Activated CD4-positive, alpha-beta T cell treated with anti-CD3 and anti-CD28 coated beads for 24 hours (primary cell): ENCODE data around the gene RPL29.
"Not testable (repeated sequence)": the region's sequence is repeated elsewhere in the genome, so short reads cannot be mapped to it uniquely, and the experiment has no call there.

Experiments used
- DNase-seq, 2 donors: peaks; one replicate each; pipeline ENCODE4 v3.0.0-alpha.2; 2020; ENCODE audit warnings: low read depth in 2 of 2

RPL29 gene

DNA sequence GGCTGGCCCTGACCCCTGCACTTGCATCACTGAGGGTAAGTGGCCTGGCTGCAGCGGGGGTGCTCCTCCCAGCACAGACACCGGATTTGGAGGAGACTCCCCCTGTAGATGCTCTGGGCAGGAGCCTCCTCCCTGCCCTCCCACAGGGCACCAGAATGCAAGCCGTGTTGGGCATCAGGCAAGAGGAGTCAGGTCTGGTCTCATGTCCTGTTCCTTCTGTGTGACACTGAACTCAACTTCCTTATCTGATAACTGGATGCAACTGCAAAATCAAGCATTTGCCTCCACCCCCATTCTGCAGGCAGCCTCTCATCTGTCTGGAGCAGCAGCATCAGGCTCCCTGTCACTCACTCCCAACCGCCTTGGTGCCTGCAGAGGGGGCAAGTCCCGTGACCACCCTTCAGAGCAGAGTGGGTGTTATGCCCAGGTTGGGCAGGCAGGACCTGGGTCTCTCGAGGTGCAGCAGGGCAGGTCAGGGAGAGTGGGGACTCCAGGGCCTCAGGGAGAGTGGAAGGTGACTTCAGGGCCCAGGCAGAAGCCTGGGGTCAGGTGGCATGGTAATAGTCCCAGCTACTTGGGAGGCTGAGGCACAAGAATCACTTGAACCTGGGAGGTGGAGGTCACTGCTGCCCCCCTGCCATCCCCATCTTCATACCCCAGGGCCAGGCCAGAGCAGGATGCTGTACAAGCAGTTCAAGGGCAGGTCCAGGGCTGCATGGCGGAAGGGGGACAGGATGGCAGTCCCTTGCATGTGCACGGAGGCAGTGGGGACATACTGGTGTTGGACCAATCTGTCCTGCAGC lies 10.5 kb upstream of the RPL29 start:
- no peak for DNase-seq

DNA sequence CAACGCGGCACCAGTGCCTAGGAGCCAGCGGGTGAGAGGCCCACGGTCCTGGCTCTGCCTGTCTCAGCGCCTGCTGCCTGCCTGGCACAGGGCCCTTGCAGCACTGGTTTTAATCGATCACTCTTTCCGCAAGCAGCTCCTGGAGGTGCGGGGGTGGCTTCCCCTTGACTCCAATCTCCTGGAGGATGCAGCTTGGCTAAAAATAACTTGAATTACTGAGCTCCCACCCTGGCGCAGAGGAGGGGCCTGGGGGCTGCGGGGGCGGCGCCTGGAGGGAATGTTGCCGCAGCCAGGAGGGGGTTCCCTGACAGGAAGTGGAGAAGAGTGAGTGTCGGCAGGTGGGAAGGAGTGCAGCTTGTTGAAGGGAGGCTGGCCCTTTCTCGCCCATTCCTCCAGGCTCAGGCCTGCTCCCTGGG lies 9.9 kb upstream of the RPL29 start:
- DNase-seq: no peak

DNA sequence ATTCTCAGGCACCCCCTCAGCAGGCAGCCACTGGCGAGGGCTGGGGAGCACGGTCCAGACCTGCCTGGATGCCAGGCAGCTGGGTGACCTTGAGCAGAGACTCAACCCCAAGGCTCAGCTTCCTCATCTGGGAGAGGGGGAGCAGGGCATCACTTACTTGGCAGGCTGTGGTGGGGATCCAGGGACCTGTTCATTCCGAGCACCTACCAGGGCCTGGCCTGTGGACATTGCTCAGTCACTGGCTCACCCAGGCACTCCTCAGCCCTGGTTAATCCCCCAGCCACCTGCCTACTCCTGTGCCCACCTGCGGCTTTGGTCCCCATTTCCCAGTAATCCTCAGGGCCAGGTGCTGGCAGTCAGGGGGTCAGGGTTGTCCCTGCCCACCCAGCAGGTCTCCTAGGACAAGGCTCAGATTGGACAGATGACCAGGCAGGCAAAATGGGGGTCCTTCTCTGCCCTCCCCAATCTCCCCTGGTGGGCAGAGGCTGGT lies 9.3 kb upstream of the RPL29 start:
- DNase-seq: no peak

DNA sequence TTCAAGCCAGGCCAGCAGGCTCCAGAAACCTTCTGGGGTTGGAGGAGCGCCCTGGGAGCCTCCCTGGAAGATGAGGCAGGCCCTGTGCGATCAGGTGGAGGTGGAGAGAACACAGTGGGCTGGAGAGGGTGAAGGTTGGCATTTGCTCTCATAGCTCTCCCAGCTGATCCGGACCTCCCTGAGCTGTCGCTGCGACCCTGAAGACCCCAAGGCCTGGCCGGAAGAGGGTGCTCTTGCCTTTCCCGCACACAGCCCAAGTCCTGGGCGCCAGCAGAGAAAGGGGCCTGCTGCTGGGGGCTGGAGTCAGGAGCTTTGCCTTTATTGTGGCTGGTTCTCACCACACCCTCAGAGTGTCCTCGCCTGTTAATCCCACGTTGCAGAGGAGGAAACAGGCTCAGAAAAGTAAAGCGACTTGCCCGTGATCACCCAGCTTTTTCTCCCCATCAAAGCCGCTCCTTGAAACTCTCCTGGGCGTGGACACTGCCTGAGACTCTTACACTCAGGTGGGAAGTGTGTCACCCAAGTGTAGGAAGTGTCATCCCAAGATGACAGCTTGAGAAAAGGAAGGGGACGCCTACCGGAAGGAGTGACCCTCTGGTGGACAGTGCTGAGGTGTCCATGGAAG lies 8.6 kb upstream of the RPL29 start:
- DNase-seq: no peak

DNA sequence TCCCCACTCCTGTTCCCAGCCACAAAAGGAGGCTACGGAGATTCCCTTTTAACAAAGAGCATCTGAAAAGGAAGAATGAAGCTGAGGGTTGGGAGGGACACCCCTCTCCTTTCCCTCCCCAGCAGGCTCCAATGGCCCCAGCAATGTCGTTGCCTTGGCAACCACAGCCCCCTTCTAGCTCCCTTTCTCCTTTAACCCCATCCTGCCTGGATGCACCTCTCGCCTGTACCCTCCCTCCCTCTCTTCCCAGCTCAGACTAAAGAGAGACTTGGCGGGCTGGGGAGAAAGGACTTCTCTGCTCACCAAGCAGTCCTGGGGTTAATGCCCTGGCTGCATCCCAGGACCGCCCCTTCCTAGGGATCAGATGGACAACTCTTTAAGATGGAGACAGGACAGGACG lies 7.1 kb upstream of the RPL29 start:
- DNase-seq: no peak

DNA sequence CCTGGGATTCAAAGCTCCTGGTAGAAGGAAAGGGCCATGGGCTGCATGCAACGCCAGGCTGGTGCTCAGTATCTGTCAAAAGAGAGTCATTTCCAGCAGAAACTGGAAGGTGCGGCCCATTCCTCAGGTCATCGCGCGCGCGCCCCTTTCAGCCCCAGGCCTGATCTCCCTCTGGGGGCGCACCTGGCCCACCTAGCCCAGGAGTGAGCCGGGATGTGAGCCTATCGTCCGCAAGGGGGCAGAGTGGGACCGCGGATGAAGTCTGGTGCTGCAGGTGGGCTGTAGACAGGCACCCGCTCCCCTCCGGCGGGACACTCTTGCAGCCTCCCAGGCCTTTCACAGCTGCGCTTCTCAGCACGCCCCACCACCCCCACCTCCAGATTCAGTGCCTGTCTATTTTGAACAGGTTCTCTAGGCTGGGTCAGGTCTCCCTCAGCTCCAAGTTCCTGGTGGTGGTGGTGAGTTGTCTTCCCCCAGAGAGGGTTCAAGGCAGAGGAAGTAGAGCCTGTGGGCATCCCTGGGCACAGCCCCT lies 5.8 kb upstream of the RPL29 start:
- DNase-seq: peak; percentile 78 to 79

DNA sequence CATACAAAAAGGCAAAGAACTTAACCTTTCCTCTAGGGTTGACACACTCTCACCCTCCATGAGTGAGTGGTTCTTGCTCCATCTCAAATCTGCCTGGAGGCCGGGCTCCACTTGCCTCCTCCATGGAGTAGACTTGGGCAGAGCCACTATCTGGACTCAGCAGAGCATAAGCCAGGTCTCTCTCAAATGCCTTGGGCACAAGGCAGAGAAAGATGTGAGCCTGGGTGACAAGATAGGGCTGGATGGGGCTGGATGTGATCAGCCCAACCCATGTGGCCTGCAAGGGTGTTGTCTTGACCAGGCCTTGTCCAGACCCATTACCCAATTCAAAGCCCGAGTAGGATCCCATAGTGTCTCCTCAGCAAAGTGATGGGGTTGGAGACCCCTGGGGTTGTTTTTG lies 4.2 kb upstream of the RPL29 start:
- no peak for DNase-seq

GRCh38 chr3:51998774-51999173 lies 3.1 kb upstream of the RPL29 start:
- DNase-seq: no peak

DNA sequence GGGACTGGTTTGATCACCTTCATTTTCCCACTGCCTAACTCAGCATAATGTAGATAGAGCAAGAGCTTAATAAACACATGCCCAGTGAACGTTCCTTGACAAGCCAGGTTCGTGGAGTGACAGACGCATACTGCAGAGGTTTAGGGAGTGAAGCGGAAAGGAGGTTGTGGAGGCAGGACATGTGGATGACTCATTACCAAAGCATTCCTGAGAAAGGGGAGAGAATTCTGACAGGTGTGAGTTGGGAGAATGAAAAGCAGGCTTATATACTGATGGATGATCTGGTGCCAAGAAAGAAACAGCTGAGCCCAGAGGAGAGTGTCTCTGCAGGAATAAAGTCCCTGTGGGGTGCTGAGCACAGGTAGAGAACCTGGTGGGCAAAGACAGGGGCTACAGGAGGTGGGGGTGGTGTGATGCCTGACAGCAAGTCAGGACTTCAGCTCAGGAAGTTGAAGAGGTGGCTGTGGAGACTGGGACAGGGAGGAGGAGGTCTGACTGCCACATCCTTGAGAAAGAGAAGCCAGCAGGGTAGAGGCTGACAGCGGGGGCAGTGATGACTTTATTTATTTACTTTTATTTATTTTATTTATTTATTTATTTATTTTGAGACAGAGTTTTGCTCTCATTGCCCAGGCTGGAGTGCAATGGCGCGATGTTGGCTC lies 2.4 kb upstream of the RPL29 start:
- no peak for DNase-seq

DNA sequence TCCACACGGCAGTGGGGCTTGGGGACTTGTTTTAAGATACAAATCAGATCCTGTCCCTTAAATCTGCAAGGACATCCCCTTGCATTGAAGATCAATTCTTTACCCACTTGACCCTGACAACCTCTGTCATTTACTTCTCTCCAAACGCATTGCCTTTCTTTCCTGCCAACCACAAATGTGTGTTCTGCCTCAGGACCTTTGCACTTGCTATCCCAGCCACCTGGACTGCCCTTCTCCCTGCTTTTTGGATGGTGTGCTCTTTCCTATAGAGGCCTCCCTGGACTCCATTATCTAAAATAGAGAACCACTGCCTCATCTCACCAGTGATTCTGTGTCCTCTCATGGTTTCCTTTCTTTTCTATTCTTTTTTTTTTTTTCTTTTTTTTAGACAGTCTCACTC lies 1.5 kb upstream of the RPL29 start:
- no peak for DNase-seq

DNA sequence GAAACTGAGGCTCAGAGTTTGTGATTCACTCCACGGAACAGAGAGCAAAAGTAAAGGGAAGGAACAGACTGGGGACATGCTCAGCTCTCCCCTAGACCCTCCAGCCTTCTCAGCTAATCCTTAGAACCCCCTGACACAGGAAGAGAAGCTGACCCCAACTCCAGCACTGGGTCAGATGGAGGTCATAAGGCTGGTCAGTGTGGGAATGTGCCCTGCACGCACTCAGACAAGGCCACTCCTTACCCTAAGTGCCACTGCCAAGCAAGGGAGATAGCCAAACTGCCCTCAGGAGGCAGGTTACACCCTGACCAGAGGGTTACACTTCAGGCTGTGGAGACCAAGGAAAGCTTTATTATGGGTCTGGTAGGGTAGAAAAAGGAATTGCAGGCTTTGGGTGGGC lies 1.2 kb downstream of the RPL29 start:
- DNase-seq: no peak

DNA sequence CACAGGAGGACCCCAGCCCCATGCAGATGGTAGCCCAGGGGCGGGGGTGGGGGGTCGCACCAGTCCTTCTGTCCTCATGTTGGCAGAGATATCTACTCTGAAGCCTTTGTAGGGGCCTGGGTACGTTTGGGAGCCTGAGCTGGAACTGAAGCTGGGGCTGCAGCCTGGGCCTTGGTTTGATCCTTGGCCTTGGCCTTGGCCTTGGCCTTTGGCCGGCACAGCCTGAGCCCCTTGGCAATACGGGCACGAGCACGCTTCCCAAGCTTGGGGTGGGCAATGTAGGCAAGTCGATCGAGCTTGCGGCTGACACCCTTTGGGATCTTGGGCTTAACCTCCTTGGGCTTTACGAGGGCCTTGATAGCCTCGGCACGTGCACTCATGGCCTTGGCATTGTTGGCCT lies 2.0 kb downstream of the RPL29 start:
- DNase-seq: not testable (repeated sequence)

GRCh38 chr3:51992017-51992682 lies 3.5 kb downstream of the RPL29 start:
- DNase-seq: no peak

DNA sequence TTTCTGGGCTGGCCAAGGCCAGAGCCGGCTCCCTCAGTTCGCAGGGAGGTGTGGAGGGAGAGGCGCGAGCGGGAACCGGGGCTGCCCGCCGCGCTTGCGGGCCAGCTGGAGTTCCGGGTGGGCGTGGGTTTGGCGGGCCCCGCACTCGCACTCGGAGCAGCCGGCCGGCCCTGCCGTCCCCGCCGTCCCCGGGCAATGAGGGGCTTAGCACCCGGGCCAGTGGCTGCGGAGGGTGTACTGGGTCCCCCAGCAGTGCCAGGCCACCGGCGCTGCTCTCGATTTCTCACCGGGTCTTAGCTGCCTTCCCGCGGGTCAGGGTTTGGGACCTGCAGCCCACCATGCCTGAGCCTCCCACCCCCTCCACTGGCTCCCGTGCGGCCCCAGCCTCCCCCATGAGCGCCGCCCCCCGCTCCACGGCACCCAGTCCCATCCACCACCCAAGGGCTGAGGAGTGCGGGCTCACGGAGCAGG lies 5.2 kb downstream of the RPL29 start:
- not testable (repeated sequence) for DNase-seq

DNA sequence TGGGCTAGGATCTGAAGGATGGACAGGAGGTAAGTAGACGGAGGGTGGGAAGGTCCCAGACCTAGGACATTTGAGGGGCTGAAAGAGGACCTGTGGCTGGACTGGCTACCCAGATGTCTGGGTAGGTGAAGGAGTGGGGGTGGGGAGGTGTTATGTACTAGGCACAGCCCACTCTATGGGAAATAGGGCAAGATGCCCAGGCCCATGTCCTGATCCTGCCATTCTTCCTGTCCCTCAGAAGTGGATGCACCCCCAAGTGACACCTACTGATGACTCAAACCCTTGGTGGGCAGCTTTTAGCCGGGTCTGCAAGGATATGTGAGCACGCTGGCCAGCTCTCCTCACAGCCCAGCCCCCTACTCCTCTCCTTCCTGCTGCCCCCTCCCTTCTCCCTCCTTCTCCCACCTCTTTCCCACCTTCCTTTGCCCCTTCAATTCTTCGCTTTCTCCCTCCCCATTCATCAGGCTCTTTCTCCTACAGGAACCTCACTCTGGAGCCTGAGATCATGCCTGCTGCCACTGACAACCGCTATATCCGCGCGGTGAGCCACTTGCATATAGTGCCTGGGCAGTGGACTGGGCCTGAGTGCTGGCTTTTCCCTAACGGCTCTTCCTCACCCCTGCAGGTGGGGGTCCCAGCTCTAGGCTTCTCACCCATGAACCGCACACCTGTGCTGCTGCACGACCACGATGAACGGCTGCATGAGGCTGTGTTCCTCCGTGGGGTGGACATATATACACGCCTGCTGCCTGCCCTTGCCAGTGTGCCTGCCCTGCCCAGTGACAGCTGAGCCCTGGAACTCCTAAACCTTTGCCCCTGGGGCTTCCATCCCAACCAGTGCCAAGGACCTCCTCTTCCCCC lies 7.2 kb downstream of the RPL29 start:
- no peak for DNase-seq

GRCh38 chr3:51987568-51987967 lies 8.1 kb downstream of the RPL29 start:
- DNase-seq: no peak

- DNase-seq: no peak
These were observed 9.4 kb downstream of the RPL29 start for GRCh38 chr3:51986010-51986947.

- no peak for DNase-seq
These were observed 10.6 kb downstream of the RPL29 start for GRCh38 chr3:51985063-51985462.

DNA sequence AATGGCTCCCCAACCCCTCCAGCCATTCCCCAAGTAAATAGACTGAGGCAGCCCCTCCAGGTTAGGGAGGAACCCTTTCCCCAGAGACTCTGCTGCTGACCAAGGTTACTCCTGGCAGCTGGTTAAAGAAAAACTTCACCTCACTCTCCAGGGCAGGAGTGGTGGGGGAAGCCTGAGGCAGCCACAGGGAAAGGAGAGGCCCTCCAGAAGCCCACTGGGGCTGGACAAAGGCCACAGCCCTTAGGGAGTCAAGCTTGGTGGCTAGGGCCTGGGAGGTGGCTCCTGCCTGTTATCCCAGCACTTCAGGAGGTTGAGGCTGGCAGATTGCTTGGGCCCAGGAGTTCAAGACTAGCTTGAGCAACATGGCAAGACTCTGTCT lies 11.4 kb downstream of the RPL29 start:
- no peak for DNase-seq
